AG04450 (cell line): Measurements from ENCODE around the gene SUCLG2. TPM values are rescaled to one million over a fixed set of nuclear protein-coding genes. Genes with fewer than 3 reads are reported as not detected.

ENCODE experiments used
- CTCF ChIA-PET: fragments of 300-600, 350-600 bp; formaldehyde crosslinking; extraction: SDS; loops from one replicate; lab custom pipeline; 2022; ENCODE audit warnings: antibody characterized with exemption, inconsistent platforms; lab: Charles Lee
- POLR2A ChIA-PET: fragments of 350-600 bp; formaldehyde crosslinking; extraction: SDS; loops from one replicate; lab custom pipeline; 2021; ENCODE audit warnings: antibody characterized with exemption, inconsistent platforms; lab: Yijun Ruan, JAX
- DNase-seq: peaks from one replicate; pipeline ENCODE4 v3.0.0-alpha.2; 2011; ENCODE audit warnings: low read depth, low spot score
- H3K27ac ChIP-seq: one replicate; pipeline ENCODE4 v1.5.1; 2012; ENCODE audit warnings: low read depth, low read length, control low read depth
- H3K27me3 ChIP-seq: one replicate; pipeline ENCODE4 v1.6.0; 2012; ENCODE audit warnings: low read length; ENCODE audit not compliant: control insufficient read depth, insufficient read depth
- H3K4me3 ChIP-seq: 2 replicates; pipeline ENCODE4 v1.5.1; 2011; ENCODE audit warnings: mild to moderate bottlenecking, low read depth, low read length, control low read depth
- H3K9me3 ChIP-seq: 2 replicates; pipeline ENCODE4 v1.5.1; 2012; ENCODE audit warnings: low read length; ENCODE audit not compliant: control insufficient read depth, insufficient read depth
- polyA plus RNA-seq: library from polyadenylated mRNA; depleted of rRNA; stranded (reverse); fragments of >200 nt; gene quantifications from 2 replicates; pipeline ENCODE4 v1.2.3, GENCODE V29; 2011
- TF ChIP-seq, protein P1 (sequence below): IDR thresholded peaks from 2 replicates; pipeline ENCODE4 v1.5.1; 2011; ENCODE audit warnings: low read depth, low read length, control low read depth, inconsistent platforms

SUCLG2 gene
- polyA plus RNA-seq, 1 experiment: 54.2 TPM

DNA sequence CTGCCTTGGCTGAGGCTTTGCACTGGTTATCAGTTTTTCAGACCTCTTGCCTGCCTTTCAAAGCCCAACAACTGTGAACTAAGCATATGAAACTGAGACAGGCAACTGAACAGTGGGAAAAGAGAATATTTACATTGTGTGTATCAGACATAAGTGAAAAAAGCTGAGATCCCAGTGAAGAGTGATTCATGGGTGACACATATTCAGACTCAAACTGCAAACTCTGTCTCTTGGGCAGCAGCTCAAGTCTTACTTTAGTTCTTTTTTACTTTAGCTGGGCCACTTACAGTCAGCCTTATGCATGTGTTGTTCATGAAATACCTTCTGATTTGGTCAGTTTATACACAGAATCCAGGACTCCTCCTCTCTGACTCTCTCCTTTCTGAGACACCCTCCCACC, 19.2 kb downstream of the SUCLG2 start:
- ChIA-PET CTCF (interaction anchor here (0.5 to 0.9 kb wide), 2 partner anchors 14 to 32 kb away, joined by 3 read pairs; no protein-coding TSS in a partner anchor), POLR2A (interaction anchor here (1.1 to 2.2 kb wide), 2 partner anchors 13 to 19 kb away, joined by 4 to 15 read pairs; partner anchors contain the start of gene SUCLG2)
- H3K9me3 ChIP-seq: no peaks in the 10 kb centered on the region
- no peaks in the 10 kb centered on the region for H3K27me3 ChIP-seq
- peak; percentile 71 for DNase-seq
- H3K27ac ChIP-seq: peak overlapping the region; percentile 72
- TF ChIP-seq, protein P1, sequence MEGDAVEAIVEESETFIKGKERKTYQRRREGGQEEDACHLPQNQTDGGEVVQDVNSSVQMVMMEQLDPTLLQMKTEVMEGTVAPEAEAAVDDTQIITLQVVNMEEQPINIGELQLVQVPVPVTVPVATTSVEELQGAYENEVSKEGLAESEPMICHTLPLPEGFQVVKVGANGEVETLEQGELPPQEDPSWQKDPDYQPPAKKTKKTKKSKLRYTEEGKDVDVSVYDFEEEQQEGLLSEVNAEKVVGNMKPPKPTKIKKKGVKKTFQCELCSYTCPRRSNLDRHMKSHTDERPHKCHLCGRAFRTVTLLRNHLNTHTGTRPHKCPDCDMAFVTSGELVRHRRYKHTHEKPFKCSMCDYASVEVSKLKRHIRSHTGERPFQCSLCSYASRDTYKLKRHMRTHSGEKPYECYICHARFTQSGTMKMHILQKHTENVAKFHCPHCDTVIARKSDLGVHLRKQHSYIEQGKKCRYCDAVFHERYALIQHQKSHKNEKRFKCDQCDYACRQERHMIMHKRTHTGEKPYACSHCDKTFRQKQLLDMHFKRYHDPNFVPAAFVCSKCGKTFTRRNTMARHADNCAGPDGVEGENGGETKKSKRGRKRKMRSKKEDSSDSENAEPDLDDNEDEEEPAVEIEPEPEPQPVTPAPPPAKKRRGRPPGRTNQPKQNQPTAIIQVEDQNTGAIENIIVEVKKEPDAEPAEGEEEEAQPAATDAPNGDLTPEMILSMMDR: no peak
- no peak overlapping the region for H3K4me3 ChIP-seq

DNA sequence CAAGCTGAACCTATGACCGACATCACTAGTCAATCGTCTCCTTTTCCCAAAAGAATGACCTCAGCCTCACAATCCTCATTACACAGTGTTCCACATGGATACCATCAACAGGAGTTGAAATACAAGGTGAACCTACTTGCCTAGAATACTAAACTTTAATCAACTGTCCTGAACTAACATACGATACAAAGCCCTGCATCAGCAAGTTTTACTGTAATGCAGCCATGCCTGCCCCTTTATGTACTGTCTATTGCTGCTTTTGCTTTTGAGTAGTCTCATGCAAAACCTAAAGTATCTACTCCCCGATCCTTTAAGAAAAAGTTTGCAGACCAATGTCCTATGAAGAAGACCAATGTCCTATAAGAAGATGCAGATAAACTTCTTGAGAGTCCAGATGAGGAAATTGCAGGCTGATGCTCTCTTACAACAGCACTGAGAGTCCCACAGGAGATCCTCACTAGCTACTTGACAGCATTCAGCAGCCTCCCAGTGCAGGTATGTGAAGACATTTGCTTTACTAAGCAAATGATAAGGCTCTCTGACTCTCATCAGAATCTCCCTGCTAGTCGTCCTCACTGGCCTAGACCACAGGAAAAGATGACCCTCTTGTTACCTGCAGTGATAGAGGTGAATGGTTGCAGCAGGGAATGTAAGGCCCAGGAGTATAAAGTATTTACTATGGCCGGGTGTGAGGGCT, 23.6 kb downstream of the SUCLG2 start:
- no peak overlapping the region for H3K4me3 ChIP-seq
- no peaks in the 10 kb centered on the region for H3K27me3 ChIP-seq
- no peak for DNase-seq
- ChIA-PET CTCF (no interaction called here), POLR2A (no interaction called here)
- H3K27ac ChIP-seq: no peak overlapping the region
- TF ChIP-seq, protein P1: no peak
- no peaks in the 10 kb centered on the region for H3K9me3 ChIP-seq

DNA sequence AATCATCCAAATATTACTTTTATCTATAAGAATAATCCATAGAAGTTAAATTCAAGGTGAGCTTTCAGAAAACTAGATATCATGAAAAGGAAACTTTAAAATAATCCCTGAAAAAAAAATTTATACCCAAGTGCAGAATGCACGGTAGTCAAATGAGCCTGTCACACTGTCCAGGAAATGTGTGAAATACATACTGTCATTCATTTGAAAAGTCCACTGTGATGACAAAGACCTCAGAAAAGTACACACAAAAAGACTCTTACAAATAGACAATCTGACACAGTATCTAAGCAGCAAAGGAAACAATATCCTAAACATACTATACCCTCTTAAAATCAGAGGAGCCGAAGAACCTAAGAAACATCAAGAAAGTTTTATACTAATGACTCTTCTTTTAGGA, 29.7 kb downstream of the SUCLG2 start:
- TF ChIP-seq, protein P1: no peak
- DNase-seq: no peak
- CTCF ChIA-PET: no interaction called here

DNA sequence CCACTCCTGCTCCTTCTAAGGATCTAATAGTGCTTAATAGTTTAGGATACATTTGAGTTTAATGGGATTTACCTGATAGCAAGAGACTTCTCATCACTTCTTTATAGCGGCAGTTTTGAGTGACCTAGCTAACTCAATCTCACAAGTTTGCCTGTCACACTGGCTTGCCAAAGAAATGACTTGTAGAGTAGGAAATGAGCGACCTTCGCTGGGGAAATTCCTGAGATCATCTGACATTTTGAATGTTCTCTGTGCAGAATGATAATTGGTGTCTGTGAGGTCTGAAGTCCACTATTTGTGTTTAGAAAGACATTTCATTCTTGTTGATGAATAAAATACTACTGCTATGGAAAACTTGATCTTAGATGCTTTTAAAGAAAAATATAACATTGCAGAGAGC, 30.3 kb downstream of the SUCLG2 start:
- TF ChIP-seq, protein P1: no peak
- ChIA-PET POLR2A (no interaction called here), CTCF (no interaction called here)
- Histone ChIP-seq H3K27me3 (no peaks in the 10 kb centered on the region), H3K4me3 (no peak overlapping the region), H3K9me3 (no peaks in the 10 kb centered on the region), H3K27ac (no peak overlapping the region)
- no peak for DNase-seq

More for the DNA sequence above, 29.7 kb downstream of the SUCLG2 start:
- Histone ChIP-seq H3K9me3 (no peaks in the 10 kb centered on the region), H3K27ac (no peak overlapping the region), H3K27me3 (no peaks in the 10 kb centered on the region), H3K4me3 (no peak overlapping the region)
- POLR2A ChIA-PET: no interaction called here

DNA sequence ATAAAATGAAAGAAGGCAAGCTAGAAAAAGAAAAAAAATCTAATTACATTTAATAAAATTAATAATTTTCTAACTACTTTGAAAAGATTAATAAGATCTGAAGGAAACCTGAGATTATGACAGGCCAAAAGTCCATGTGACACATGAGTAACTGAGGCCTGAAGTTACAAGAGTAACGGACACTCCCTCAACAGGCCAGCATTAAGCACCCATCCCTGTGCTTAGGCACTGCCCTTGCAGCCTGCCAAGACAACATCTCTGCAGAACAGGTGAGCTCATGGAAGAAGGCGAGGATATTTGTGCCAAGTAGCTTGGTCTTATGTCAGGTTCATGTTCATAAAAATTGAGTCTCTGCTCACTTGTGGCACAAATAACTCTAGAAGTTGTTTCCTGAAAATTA, 31.8 kb downstream of the SUCLG2 start:
- ChIA-PET CTCF (no interaction called here), POLR2A (no interaction called here)
- TF ChIP-seq, protein P1: no peak
- H3K27me3 ChIP-seq: no peaks in the 10 kb centered on the region
- no peak for DNase-seq
- no peak overlapping the region for H3K27ac ChIP-seq
- no peak overlapping the region for H3K4me3 ChIP-seq
- no peaks in the 10 kb centered on the region for H3K9me3 ChIP-seq
